ENCODE data around the gene CBFA2T3.

The CBFA2T3 gene

DNA sequence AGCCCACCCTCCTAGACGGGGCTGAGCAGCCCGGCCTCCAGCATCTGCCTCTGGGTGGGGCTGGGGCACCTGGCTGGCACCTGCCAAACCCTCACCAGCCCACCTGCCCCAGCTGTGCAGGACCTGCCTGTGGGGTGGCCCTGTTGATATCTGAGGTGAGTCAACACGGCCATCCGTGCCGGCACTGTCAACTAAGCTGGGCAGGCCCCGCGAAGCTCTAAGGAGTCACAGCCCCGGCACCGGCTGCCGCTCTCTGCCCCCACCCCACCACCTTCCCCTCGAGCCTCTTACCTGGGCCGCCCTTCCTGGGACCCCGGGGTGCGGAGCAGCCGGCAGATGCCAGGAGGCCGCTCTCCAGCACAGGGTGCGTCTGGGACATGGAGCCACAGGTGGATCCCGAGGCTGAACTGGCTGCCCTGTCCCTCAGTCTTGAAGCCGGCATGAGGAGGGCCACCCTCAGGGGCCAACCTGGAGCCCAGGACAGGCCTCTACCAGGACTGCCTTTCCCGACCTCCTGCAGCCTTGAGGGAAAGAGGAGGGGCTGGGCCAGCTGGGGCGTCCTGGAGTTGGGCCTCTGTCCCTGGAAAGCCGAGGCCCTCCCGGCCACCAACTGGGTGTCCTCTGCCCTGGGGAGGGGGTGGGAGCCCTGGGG is 515 bp downstream of the CBFA2T3 start:
- no peak for DNase-seq (ENCODE audit: low spot score)

DNA sequence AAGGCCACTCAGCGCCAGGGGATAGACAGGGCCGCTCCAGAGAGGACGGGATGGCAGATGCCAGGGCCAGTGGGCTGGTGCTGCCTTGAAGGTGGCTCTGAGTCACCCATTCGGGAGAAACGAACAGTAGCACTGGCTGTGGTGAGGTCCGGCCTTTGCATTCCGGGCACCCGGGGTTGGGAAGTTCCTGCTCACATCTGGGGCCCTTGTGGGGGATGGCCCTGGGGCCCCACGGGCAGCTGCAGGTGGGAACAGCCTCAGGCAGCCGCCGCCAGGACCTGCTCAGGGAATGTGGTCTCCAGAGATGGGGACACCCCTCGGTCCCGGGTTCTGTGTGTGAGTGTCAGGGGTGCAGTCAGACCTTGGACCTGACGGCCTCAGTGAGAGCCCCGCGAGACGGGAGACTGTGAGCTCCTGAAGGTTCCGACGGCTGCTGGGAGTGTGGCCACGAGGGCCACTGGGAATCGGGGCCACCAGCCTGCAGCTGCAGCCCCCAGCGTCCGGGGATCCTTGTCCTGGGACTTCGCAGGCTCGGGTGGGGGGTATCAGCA is 1.4 kb downstream of the CBFA2T3 start:
- no peak for DNase-seq (ENCODE audit: low spot score)

DNA sequence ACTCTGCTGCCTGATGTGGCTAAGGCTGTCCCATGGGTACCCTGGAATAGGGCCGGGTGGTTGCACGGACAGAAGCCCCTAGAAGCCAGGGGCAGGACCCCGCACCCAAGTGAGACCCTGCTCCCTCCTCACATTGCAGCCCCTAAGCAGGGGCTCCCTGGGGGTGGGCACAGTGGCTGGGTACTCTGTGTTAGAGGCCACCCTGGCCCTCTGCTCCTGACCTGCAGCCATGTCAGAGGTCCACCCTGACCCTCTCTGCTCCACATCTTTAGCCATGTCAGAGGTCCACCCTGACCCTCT is 2.1 kb downstream of the CBFA2T3 start:
- DNase-seq (ENCODE audit: low spot score): no peak

DNA sequence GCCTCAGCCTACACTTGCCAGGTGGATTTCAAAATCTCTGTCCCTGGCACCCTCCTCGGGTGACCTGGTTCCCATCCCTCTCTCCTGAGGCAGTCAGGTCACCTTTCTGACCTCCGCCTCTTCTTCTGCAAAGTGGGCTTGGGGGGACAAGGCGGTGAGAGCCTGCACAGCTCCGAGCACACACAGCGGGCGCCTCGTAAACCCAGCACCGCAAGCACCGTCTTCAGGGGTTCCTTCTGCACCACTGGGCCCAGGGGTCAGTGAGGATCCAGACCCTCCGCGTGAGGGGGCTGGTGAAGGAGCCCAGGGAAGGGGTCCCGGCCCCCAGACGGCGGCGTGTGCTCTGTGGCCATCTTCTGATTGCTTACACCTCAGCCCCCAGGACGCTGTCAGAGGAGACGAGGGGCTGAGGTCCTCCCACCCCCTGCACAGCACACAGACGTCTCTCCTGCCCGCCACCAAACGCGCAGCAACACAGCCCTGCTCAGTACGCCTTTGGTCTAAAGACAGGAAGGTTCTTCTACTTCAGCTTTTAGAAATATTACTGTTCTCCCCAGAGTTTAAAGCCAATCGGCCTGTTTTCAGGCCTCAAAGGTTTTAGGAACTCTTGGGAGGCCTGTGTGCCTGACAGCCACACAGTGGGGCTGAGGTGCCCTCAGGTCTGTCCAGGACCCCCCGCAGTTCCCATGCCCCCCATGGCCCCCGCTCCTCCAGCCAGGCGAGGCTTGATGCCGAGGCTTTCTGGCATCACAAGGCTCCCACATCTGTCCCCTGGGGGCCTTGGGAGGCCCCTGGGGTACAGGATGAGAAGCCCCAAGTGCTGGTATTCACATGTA is 2.7 kb downstream of the CBFA2T3 start:
- DNase-seq (ENCODE audit: low spot score): no peak

DNA sequence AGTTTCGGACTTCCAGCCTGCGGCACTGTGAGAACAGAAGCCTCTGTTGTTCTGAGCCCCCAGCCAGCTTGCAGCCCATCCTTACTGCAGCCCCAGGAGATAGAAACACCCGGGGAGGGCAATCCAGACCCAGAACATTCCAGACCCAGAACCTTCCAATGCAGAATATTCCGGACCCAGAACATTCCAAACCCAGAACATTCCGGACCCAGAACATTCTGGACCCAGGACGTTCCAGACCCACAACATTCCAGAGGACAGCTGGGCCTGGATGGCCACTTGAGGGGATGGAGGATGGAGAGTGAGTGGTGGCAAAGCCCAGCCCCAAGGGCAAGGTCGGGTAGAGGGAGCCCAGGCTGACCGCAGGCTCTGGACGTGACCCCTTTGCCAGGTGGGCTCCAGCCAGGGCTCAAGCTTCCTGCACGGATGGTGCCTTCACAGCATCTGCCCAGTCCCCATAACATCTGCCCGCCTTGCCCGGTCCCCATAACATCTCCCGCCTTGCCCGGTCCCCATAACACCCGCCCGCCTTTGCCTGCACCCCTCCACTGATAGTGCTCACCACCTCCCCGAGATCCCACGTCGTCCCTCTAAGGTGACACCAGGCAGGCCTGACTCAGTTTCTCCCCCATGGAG is 3.5 kb downstream of the CBFA2T3 start:
- no peak for DNase-seq (ENCODE audit: low spot score)

DNA sequence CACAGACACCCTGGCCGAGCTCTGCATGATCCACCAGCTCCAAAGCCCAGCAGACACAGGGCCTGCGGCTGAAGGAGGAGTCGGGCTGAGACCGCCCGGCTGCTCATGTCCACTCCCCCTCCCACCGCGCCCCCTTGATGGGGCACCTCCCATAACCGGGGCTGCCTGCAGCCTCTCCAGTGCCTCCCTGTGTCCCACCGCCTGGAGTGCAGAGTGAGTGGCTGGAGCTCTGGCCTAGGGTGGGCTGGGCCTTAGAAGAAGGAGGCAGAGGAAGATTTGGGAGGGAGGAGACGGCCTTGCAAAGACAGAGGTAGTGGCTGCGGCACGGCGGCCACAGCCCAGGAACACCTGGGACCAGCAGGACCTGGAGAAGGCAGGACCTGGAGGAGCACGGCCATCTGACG is 4.0 kb downstream of the CBFA2T3 start:
- DNase-seq (ENCODE audit: low spot score): no peak

DNA sequence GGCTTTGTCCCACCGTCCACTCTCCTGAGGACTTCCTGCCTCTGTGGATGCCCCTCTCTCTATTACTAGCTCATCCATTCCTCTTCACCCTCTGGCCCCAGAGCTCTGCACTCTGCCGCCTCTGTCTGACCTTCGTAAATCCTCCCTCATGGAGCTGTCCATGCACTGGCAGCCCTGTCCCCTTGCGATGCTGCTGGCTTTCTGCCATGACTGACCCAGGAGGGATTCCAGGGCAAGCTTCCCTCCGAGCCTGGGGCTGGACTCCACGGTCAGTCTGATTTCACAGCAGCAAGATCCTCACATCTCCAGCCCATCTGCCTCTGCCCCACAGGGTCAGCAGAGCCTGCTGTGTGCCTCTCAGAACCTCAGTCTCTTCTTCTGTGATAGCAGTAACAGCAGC is 4.7 kb downstream of the CBFA2T3 start:
- DNase-seq (ENCODE audit: low spot score): no peak

DNA sequence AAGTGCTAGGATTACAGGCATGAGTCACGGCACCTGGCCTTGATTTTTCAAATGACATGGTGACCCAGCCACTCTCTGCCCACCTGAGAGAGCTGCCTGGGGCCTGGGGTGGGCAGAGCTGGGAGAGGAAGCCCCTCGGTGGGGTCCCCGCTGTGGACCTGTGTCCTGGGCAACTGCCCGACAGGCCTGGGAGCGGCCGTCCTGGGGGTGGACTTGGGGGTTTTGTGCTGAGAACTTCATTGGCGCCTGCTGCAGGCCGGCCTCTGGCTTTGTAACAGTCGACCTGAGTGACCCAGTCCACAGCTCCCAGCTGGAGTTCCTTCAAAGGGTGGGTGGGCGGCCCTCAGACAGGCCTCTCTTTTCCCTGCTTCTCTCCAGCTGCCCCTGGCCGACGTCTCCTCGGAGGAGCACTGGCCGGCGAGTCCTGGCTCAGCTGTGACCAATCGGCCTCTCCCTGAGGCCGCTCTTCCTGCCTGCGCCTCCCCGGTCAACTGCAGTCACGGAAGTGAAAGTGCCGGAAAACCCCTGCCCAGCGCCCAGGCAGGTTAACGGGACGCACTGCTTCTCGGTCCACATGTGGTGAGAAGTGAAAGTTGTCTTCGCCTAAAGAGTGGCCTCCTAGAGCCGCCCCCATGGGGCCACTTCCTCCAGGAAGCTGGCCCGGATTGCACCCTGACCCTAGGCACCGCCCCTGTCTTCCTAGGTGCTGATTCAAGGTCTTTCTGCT is 5.5 kb downstream of the CBFA2T3 start:
- no peak for DNase-seq (ENCODE audit: low spot score)

DNA sequence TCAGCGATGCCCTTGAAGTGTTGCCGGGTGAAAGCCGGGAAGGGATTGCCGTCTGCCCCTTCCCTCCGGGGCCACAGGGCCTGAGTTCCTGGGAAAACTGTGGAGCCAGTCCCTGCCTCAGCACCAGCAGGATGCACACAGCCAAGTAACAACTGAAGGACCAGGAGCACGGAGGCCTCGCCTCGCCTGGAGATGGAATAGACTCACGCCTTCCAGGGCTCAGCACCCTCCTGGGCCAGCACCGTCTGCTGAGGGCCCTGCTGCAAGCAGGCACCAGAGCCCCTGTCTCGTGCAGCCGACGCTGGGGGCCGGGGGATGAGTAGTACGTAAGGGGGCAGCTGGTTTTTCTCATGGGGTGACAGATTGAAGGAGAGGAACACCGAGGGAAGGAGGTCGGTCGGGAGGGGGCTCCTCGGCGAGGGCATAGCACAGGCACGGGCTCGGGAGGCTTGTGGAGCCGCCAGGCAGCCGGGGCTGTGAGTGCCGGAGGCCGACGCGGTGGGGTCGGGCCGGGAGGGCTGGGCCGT is 6.4 kb downstream of the CBFA2T3 start:
- no peak for DNase-seq (ENCODE audit: low spot score)

DNA sequence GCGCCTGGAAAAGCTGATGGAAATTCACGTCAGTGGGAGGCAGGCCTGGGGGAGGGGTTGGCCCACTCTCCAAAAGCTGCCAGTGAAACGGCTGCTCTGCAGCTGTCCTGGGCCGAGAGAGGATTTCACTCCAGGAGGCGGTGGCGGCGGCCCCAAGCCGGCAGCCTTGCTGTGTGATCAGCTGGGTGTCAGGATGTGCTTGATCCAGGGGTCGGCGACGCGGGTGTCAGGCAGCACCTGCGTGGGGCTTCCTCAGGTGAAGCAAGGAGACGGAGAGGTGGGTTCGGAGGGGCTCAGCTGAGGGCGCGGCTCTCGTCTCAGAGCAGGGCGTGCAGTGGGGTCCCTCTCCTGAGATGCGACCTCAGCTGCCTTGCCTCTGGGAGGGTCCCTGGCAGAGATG is 7.0 kb downstream of the CBFA2T3 start:
- DNase-seq (ENCODE audit: low spot score): no peak

DNA sequence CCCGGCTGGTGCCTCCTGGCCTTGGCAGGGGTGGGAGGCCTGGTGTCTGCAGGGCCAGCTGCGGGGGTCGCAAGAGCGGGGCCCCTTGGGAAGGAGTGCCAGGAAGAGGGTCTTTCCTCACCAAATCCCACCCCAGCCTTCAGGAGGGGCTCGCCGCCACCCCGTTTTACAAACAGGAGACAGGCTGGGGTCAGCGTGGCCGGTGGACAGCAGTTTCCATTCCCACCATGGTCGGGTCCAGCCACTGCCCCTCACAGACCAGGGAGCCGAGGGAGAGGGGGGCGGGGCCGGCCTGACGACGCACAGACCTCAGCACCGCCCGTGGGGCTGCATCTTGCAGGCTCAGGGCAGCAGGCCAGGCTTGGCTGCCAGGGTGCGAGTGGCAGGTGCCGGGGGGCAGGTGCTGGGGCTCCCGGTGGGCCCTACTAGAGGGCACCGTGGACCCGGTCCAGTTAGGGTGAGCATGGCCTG is 7.6 kb downstream of the CBFA2T3 start:
- no peak for DNase-seq (ENCODE audit: low spot score)

DNA sequence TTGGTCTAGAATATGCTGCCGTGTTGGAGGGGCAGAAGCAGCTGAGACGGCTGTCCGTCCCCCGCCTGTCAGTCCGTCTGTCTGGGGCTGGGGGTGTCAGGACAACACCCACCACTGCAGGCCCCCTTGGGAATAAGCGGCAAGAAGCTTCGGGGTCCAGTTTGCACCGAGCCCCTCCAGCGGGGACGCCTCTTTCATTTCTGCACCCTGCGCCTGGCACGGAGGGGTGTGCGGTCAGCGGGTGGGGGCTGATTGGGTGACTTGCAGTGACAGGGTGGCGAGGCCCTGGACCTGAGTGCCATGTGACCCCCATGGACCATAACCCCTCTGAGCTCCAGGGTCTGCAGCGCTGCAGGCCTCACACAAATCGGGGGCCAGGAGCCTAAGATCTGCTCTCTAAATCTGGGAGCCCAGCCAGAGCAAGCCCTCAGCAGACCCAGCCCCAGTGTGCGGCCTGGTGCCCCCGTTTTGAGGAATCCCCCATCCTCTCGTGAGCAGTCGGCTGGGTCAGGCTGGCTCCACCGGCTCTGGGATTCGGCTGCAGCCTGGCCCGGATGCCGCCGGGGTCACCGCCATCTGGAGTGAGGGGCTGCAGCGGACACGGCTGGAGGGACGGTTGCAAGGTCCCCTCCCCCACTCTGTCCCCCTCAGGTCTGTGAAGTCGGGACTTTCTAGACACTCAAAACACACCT is 8.3 kb downstream of the CBFA2T3 start:
- DNase-seq (ENCODE audit: low spot score): no peak

DNA sequence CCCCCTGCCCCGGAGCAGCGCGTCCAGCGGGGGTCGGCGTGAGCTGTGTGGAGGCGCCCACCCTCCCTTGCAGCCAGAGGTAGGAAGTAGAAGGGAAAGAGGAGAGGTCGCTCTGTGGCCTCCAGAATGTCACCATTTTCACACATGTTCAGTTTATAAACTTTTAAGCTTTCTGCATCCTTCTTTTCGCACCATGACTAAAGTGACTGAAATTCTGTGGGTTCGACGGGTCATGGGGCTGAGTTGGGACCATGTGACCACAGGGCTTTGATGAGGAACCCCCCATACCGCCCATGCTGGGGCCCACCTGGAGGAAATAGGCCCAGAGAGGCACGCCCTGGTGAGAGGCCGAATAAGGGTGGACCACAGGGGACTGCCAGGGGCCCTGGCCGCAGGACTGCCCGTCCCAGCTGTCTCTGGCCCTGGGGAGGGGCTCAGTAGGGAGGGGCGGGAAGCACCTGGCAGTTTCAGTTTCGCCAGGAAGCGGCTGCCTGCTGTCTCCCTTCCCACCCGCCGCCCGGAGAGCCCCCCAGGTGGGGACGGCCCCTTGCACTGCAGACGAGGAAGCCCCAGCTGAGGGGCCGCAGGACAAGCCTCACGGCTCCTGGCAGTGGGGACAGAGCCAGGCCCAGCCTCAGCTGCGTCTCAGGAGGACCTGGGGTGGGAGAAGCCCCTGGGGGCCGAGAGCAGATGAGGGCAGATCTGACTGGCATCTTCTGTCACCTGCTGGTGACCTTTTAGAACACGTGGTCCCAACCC is 9.0 kb downstream of the CBFA2T3 start:
- no peak for DNase-seq (ENCODE audit: low spot score)

DNA sequence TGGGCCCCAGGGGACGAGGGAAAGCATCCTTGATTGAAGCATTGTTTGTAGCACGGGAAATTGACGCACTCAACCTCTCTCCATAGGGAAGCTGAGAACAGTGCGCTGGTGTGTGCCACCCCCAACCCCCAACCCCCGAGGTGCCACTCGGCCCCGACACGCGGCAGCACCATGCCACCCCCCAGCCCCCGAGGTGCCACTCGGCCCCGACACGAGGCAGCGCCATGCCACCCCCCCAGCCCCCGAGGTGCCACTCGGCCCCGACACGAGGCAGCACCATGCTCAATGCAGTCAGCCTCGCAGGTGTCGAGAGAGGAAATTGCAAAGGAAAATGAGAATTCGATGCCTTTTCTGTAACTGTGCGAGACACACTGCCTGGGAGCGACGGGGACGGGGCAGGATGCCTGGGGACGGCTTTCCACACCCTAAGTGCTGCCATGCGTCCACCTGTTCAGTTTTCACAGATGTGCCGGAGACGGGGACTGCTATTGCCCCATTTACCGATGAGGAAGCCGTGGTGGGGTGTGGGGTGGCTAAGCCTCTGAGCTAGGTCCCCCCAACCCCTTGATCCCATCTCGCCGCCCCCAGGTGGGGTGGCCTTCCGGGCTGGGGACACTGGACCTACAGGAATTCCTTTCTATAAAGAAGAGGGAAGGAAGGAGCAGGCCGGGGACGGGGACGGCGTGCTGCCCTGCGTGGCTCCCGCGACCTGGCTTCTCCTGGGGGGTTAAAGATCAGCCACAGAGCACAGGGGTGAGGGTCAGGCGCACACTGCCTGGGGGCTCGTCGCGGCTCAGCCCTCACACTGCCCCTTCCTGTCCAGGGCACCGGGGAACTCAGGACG is 9.8 kb downstream of the CBFA2T3 start:
- no peak for DNase-seq (ENCODE audit: low spot score)

DNA sequence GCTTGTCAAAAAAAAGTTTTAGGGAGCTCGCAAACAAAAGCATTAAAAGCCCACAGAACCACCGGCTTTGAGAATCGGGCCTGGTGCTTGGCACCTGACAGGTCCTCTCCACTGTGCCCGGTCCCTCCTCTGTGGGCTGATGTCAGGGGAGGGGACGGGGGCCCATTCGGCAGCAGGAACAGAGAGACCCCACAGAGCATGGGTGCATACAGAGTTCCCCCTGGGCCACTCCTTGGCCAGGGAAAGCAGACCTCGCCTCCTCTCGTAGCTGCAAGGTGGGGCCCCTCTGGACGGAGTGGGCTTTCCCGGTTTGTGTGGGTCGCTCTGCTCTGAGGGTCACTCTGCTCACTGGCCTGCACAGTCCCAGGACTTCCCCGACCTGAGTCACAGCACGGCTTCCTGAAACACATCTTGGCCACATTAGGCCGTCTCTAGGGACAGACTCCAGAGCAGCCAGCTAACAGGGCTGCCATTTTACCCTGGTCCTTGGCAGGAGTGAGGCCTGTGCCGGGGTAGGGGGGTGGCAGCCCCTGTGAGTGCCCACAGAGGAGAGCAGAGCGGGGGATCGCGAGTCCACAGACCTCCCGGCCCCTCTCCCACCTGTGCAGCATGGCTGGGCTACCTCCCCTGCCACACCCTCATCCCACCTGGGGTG is 11.1 kb downstream of the CBFA2T3 start:
- DNase-seq (ENCODE audit: low spot score): no peak

DNA sequence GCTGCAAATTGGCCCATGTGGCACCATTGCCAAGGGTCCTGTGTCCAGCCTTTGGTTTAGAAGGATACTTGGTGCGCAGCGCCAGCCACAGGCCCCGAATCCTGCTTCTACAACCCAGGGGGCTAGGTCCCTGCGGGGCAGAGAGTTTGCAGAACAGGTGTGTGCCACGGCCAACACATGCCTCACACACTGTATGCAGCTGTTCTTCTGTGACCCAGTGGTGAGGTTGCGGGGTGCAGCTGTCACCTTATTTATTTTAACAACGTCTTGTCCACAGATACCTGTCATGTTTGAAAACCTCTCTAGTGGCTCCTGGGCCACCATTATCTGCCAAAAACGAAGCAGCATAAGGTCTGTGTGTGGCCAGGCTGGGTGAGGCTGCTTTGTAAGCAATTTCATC is 11.6 kb downstream of the CBFA2T3 start:
- DNase-seq (ENCODE audit: low spot score): no peak

DNA sequence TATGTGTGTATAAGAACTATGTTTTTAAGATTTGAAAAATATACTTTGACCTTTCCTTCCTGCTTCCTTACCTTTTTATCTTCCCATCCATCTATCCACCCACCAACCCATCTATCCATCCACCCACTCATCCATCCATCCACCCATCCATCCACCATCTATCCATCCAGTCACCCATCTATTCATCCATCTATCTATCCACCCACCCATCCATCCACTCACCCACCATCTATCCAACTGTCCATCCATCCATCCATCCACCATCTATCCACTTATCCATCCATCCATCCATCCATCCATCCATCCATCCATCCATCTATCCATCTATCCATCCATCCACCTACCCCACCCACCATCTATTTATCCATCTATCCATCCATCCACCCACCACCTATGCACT is 12.4 kb downstream of the CBFA2T3 start:
- no peak for DNase-seq (ENCODE audit: low spot score)

DNA sequence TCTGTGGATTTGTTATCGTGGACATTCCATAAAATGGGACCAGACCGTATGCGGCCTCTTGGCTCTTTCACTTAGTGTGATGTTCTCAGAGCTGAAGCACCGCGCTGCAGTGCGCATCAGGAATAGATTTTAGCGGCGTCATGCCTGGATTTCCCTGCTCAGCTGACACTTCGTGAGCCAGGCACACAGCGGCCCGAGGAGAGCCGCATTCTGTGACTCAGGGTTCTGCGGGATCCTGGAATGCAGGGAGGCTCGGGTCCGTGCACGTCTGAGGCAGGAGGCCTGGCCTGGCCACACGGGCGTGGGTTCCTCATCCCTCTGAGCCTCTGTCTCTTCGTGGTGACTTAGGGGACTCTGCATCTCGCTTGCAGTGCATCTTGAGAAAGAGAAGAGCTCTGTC is 13.4 kb downstream of the CBFA2T3 start:
- no peak for DNase-seq (ENCODE audit: low spot score)

DNA sequence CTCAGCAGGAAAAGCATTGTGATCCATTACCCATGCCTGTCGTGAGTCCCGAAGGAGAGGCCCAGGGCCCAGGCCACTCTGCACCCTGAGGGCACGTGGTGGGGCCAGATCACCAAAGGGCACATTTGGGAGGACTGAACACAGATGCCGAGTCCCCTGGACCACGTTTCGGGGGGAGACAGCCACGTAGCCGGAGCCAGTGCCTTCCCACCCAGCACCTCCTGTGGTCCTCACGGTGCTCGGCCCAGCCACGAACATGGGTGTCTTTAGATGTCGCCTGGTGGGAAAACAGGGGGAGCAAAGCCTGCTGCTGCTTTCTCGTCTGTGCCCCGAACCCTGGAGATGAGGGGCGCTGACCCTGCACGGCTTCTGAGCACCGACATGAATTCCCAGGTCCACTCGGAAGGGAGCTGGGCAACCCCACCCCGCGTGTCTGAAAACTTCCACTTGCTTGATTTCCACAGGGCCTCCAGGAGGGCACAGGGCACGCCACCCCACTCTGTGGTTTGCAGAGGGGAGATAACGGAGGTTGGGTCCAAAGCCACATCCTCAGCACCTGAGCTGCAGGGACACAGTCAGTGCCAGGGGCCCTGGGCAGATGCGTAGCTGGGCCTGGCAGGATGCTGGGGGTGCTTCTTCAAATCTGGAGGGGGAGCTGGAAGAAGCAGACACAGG is 14.4 kb downstream of the CBFA2T3 start:
- no peak for DNase-seq (ENCODE audit: low spot score)
